Mucosa of rectum (tissue), 2 donors: ENCODE measurements around the gene OR1N2.
"Not testable (repeated sequence)": the region's sequence is repeated elsewhere in the genome, so short reads cannot be mapped to it uniquely, and the experiment has no call there.

Source experiments
- H3K27ac ChIP-seq, 2 donors: one replicate each; pipeline ENCODE4 v1.7.0; 2013; ENCODE audit warnings: inconsistent platforms in 2 of 2, low read depth in 2 of 2, low read length in 2 of 2
- H3K27me3 ChIP-seq, 2 donors: one replicate each; pipeline ENCODE4 v1.7.0; 2013; ENCODE audit warnings: low read length in 2 of 2; ENCODE audit not compliant: control insufficient read depth in 2 of 2, insufficient read depth in 2 of 2
- H3K36me3 ChIP-seq, 2 donors: one replicate each; pipeline ENCODE4 v1.7.0; 2013; ENCODE audit warnings: low read length in 2 of 2; ENCODE audit not compliant: control insufficient read depth in 2 of 2, insufficient read depth in 2 of 2
- H3K4me1 ChIP-seq, 2 donors: one replicate each; pipeline ENCODE4 v1.7.0; 2013; ENCODE audit warnings: low read length in 2 of 2, mild to moderate bottlenecking in 1 of 2; ENCODE audit not compliant: control insufficient read depth in 2 of 2, insufficient read depth in 2 of 2
- H3K4me3 ChIP-seq, 2 donors: one replicate each; pipeline ENCODE4 v1.7.0; 2013; ENCODE audit warnings: low read length in 2 of 2
- H3K9ac ChIP-seq, 2 donors: one replicate each; pipeline ENCODE4 v1.7.0; 2013; ENCODE audit warnings: low read length in 2 of 2, low read depth in 1 of 2, mild to moderate bottlenecking in 1 of 2
- H3K9me3 ChIP-seq, 2 donors: one replicate each; pipeline ENCODE4 v1.7.0; 2013; ENCODE audit warnings: low read length in 2 of 2; ENCODE audit not compliant: control insufficient read depth in 2 of 2
- donor health status: healthy.
- donor health status: Normal muscosa, but diverticular disease.

OR1N2 gene

GRCh38 chr9:122552812-122553211, at the start of gene OR1N2:
Gene OR1N2, plus strand, starts transcription at chr9:122553112. Its CDS starts 100 bp downstream, at chr9:122553212.
- no peaks in the 10 kb centered on the region for H3K9me3 ChIP-seq
- H3K27me3 ChIP-seq: peaks cover 0 to 3% of the 10 kb centered on the region in 2 donors
- no peaks in the 10 kb centered on the region for H3K4me1 ChIP-seq
- no peaks in the 10 kb centered on the region for H3K36me3 ChIP-seq
- no peak within 1 kb of the TSS for H3K9ac ChIP-seq
- no peak within 1 kb of the TSS for H3K27ac ChIP-seq
- H3K4me3 ChIP-seq: no peak within 1 kb of the TSS

GRCh38 chr9:122506964-122507363, 45.9 kb upstream of the OR1N2 start:
- Histone ChIP-seq H3K27me3 (peaks cover 0 to 5% of the 10 kb centered on the region in 2 donors), H3K4me3 (no peak overlapping the region), H3K4me1 (no peaks in the 10 kb centered on the region), H3K36me3 (no peaks in the 10 kb centered on the region), H3K27ac (no peak overlapping the region), H3K9ac (no peak overlapping the region), H3K9me3 (no peaks in the 10 kb centered on the region)

GRCh38 chr9:122510502-122510901, 42.4 kb upstream of the OR1N2 start, which contains the start of gene OR1J2:
Gene OR1J2, plus strand, starts transcription at chr9:122510802. Its CDS starts 0 bp downstream, at chr9:122510802.
- no peaks in the 10 kb centered on the region for H3K9me3 ChIP-seq
- no peak within 1 kb of the TSS for H3K9ac ChIP-seq
- no peaks in the 10 kb centered on the region for H3K4me1 ChIP-seq
- no peak within 1 kb of the TSS for H3K27ac ChIP-seq
- no peak within 1 kb of the TSS for H3K4me3 ChIP-seq
- no peaks in the 10 kb centered on the region for H3K36me3 ChIP-seq
- H3K27me3 ChIP-seq: peaks cover 0 to 5% of the 10 kb centered on the region in 2 donors

GRCh38 chr9:122518226-122518625, 34.7 kb upstream of the OR1N2 start:
- H3K9ac ChIP-seq: no peak overlapping the region
- no peaks in the 10 kb centered on the region for H3K4me1 ChIP-seq

GRCh38 chr9:122518841-122519240, 34.1 kb upstream of the OR1N2 start, which contains the start of gene OR1J4:
Gene OR1J4, plus strand, starts transcription at chr9:122519141. Its CDS starts 0 bp downstream, at chr9:122519141.
- Histone ChIP-seq H3K9me3 (peaks cover 0 to 4% of the 10 kb centered on the region in 2 donors), H3K9ac (no peak within 1 kb of the TSS), H3K27ac (no peak within 1 kb of the TSS), H3K4me3 (no peak within 1 kb of the TSS), H3K27me3 (peaks cover 0 to 3% of the 10 kb centered on the region in 2 donors), H3K36me3 (no peaks in the 10 kb centered on the region), H3K4me1 (no peaks in the 10 kb centered on the region)

More at GRCh38 chr9:122518226-122518625, 34.7 kb upstream of the OR1N2 start:
- Histone ChIP-seq H3K27me3 (peaks cover 0 to 3% of the 10 kb centered on the region in 2 donors), H3K36me3 (no peaks in the 10 kb centered on the region), H3K9me3 (peaks cover 0 to 4% of the 10 kb centered on the region in 2 donors), H3K4me3 (no peak overlapping the region), H3K27ac (no peak overlapping the region)

- Histone ChIP-seq H3K4me3 (no peak overlapping the region), H3K27ac (no peak overlapping the region), H3K9ac (no peak overlapping the region), H3K36me3 (no peaks in the 10 kb centered on the region), H3K27me3 (peaks cover 0 to 3% of the 10 kb centered on the region in 2 donors), H3K4me1 (no peaks in the 10 kb centered on the region), H3K9me3 (peaks cover 0 to 4% of the 10 kb centered on the region in 2 donors)
Measured at GRCh38 chr9:122519376-122519775, 33.5 kb upstream of the OR1N2 start.

GRCh38 chr9:122526602-122527001, 26.3 kb upstream of the OR1N2 start:
- H3K27ac ChIP-seq: no peak overlapping the region
- no peaks in the 10 kb centered on the region for H3K36me3 ChIP-seq
- H3K4me1 ChIP-seq: no peaks in the 10 kb centered on the region
- H3K27me3 ChIP-seq: peaks cover 3 to 5% of the 10 kb centered on the region in 2 donors
- peaks cover 0 to 3% of the 10 kb centered on the region in 2 donors for H3K9me3 ChIP-seq
- no peak overlapping the region for H3K9ac ChIP-seq
- H3K4me3 ChIP-seq: no peak overlapping the region

GRCh38 chr9:122527193-122527592, 25.7 kb upstream of the OR1N2 start, which contains the start of gene OR1N1:
Gene OR1N1, minus strand, starts transcription at chr9:122527293. Its CDS starts 0 bp downstream, at chr9:122527293.
- no peak within 1 kb of the TSS for H3K9ac ChIP-seq
- H3K27me3 ChIP-seq: peaks cover 3 to 5% of the 10 kb centered on the region in 2 donors
- no peaks in the 10 kb centered on the region for H3K36me3 ChIP-seq
- no peak within 1 kb of the TSS for H3K27ac ChIP-seq
- H3K4me3 ChIP-seq: no peak within 1 kb of the TSS
- no peaks in the 10 kb centered on the region for H3K4me1 ChIP-seq
- no peaks in the 10 kb centered on the region for H3K9me3 ChIP-seq

GRCh38 chr9:122531157-122531556, 21.8 kb upstream of the OR1N2 start:
- H3K9me3 ChIP-seq, H3K4me3 ChIP-seq, H3K36me3 ChIP-seq, H3K9ac ChIP-seq, H3K27me3 ChIP-seq, H3K27ac ChIP-seq, H3K4me1 ChIP-seq: not testable (repeated sequence)

GRCh38 chr9:122536134-122536533, 16.8 kb upstream of the OR1N2 start:
- H3K27me3 ChIP-seq: no peaks in the 10 kb centered on the region
- H3K27ac ChIP-seq: no peak overlapping the region
- no peaks in the 10 kb centered on the region for H3K4me1 ChIP-seq
- H3K36me3 ChIP-seq: no peaks in the 10 kb centered on the region
- no peak overlapping the region for H3K4me3 ChIP-seq
- no peak overlapping the region for H3K9ac ChIP-seq
- no peaks in the 10 kb centered on the region for H3K9me3 ChIP-seq
